Measurements from ENCODE around the gene SMPD1.

Gene SMPD1

DNA sequence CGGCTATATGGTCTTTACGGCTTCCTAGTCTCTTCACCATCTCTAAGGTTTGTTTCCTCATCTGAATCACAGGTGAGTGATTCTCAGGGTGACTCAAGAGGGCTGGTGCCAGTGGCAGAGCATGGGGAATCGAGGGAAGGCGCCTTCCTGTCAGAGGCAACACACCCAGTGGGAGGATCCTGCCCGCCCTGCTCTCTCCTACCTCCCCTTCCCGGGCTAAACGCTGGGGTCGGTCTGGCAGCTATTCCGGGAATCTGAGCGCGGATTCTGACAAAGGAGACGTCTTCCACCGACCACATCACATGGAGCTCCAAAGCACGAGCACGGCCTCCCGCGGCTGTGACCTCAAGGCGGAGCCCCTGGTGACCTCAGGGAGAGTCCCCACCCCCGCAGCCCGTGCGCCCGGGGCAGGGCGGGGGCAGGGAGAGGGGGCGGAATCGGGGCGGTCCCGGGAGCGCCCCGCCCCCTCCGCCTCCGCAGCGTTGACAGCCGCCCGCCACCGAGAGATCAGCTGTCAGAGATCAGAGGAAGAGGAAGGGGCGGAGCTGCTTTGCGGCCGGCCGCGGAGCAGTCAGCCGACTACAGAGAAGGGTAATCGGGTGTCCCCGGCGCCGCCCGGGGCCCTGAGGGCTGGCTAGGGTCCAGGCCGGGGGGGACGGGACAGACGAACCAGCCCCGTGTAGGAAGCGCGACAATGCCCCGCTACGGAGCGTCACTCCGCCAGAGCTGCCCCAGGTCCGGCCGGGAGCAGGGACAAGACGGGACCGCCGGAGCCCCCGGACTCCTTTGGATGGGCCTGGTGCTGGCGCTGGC, at the start of gene SMPD1:
SMPD1 (plus strand) TSS at position 570 of the 813 bp plus-strand sequence; CDS start at position 695, 125 bp downstream.
- peak; percentile 81 for DNase-seq

DNA sequence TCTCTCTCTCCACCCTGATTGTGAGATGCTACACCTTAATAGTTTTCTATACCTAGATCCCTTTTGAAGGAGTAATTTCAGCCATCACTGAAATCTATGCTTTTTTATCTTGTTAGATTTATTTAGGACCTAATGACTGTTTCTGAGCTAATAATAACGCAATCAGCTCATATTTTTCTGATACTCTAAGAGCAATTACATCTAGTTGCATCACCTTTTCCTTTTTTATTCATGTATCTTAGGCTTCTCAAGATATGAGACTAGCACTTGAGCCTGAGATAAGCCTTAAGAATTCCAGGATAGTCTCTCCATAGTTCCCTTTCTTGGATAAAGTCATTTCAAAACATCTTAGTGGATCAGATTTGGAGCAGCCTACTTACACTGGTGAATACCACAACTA, 44.9 kb upstream of the SMPD1 start:
- no peak for DNase-seq

DNA sequence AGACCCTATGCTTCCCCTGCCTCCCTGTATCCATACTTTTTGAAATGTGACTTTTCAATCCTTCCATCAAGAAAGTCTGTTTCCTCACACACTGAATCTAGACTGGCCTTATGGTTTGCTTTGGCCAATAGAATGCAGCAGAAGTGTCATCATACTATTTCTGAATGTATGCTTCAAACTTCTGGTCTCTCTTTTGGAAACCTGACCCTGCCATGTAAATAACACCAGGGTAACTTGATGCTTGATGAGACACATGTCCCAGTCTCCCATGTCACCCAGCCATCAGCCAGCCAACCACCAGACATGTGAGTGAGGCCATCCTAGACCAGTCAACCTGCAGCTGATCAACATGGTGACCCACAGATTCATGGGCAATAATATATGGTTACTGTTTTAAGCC, 40.2 kb upstream of the SMPD1 start:
- DNase-seq: no peak

DNA sequence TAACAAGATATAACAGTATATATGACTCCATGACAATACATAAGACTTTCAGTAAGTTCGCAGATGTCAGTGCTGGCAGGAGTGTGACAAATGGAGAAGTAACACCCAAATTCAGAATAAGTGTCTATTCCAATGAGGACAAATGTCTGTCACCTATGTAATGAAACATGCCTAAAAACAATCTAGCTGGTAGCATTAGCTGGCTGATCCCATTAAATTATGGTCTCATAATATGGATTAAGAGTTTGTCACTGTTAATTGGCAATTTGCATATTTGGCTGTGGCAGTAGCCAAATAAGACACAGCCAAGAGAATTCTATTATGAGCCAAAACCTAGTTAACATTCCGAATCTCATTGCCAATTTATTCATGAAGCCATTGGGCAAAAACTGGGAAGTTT, 39.8 kb upstream of the SMPD1 start:
- no peak for DNase-seq

DNA sequence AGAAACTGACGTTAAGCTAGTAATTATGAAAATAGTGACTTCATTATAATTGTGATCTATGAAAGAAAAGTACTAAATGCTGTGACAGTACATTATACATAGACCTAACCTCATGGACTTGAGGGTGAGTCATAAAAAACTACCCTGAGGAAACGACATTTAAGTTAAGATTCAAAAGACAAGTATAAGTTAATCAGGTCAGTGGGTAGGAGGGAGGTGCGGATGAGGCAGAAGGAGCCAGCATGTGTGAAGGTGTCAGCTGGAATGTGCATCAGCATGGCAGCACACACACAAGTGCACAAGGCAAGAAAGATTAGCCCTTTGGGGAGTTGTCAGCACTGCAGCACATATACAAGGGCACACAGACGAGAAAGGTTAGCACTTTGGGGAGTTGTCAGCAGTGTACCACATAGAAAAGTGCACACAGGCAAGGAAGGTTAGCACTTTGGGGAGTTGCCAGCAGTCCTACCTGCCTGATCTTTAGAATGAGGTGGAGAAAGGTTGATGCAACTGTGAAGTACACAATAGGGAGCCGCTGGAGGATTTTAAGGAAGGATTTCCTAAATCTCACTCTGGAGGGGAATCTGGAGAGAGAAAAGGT, 38.4 kb upstream of the SMPD1 start:
- DNase-seq: no peak

DNA sequence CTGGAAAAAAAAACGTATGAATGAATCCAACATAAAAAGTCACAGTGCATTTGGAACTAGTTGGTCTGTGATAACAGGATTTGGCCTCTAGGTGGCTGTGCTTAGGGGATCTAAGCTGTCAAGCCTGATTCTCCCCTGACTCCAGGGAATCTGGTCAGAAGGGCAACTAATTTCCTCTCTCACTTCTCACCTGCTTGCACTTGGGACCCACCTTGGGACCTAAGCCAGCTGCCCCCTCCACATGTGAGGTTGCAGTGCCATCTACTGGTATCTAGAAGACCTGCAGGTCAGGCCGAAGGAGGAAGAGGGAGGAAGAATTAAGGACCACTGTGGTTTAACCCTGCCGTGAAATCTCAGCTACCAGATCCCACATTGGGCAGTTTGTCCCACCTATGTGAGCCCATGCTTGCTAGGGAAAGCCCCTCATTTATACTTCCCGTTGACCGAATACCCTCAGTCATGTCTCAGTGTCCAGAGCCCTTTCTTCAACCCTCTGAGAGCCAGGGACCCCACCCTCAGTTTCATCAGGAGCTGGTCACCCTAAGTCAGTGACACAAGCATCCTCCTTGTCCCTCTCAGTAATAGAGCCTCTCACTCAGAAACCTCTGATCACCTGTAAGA, 36.8 kb upstream of the SMPD1 start:
- DNase-seq: peak; percentile 57

DNA sequence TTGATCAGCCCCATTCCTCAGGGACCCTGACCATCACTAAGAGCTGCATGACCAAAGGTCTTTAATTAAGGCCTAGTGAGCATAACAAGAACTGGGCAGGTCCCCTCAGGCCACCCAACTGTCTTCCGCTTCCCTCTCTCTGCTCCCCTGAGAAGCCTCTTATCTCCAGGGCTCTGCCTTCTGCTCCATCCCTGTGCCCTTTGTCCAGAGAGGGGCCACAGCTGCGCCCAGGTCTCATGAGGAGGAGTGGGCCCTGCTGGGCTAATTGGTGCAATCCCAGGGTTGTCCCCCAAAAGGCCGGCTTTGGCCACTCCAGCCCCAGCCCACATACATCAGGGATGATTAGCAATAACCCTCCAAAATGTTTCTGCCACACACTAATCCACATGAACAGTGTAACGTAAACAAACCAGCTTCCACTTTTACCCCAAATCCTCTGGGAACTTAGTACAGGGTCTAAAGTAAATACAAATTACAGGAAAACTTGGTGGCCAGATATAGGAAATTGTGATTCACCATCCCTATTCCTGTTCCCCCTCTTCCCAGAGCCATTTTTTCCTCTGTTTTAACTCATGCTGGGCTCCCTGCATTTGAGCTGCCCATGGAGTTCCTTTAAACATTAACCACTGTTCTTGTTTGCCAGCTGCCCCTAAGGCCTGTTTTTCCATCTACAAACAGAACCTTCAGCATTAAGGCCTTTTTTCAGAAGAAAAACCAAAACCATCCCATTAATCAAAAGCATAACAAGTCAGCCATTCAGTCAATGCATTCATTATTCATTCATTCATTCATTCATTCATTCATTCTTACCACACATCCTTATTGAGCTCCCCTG, 35.4 kb upstream of the SMPD1 start:
- DNase-seq: no peak

DNA sequence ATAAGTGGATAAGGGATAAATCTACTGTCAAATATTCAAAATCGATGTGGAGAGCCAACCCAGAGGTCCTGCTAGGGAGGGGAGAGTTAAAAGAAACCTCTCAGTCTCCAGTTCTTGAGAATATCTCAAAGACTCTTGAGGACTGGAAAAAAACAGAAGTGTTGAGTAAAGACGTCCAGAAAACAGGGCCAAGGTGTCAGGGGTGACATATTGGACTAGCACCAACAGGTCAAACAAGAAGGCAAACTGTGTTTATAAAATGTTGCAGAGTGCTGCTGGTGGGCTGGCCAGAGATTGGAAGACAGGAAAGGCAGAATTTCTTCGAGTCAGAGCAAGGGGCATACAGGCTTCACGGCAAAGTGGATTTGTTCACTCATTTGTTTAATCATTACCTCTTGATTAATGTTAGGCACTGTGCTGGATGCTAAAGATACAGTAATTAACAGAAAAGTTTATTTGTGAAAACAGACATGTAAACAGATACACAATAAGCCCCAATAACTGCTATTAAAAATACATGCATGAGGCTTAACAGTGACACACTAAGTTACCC, 33.7 kb upstream of the SMPD1 start:
- DNase-seq: no peak

DNA sequence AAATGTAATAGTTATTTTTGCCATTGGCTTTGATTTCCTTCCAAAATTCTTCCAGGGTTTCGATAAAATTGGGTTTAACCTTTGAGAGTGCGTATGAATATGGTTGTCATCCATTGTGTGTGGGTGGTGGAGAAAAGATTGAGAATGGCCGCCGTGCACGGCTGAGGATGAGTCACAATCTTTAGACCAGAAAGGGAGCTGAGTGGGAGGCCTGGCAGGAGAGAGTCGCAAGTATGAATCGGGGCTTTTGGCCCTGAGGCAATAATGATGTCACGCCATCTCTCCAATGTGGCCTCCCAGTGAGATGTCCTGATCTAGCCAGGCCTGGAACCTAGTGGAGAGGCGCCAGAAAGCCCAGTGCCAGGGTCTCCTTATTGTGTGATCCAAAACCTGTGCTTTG, 33.1 kb upstream of the SMPD1 start:
- DNase-seq: no peak

DNA sequence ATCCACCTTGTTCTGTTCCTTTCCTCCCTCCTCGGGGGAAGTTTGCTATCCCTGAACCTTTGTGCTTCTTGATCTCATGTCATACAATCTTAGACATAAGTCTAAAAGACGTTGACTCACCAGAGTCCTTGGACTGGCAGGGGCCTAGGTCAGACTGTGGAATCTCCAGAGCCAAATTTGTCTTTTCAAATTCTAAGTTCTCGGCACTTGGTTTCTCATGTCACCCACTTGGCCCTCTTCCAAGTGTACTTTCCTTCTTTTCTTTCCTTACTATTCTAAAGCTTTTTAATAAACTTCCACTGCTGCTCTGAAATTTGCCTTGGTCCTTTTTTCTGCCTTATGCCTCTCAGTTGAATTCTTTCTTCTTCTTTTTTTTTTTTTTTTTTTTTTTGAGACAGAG, 30.1 kb upstream of the SMPD1 start:
- no peak for DNase-seq

DNA sequence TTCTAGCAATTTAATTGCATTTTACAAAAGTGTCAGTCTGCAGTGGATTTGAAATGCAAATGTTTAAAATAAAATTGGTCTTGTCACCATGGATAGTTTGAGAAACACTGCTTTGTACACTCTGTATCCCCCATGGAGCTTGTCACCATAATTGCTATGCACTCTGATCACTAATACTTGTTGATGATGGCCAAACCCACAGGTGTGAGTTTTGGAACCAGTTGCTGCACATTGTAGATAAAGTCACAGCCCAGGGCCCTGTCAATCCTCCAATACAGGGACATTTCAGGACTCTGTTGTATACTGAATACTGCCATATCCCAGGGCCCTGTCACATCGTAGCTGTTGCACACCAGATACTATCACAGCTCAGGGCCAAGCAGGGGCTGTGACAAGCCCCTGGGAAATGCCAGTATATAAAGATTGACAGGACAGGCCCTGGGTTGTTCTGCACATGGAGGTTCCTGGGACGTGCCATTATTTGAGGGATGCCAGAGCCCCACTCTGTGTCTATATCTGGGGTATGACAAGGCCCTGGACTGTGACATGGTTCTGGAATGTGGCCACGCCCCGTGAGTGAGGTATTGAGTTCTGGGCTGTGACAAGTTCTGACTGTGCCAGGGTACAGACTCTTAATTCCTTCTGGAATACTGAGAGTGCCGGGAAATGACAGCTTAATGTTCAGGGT, 27.9 kb upstream of the SMPD1 start:
- DNase-seq: no peak

DNA sequence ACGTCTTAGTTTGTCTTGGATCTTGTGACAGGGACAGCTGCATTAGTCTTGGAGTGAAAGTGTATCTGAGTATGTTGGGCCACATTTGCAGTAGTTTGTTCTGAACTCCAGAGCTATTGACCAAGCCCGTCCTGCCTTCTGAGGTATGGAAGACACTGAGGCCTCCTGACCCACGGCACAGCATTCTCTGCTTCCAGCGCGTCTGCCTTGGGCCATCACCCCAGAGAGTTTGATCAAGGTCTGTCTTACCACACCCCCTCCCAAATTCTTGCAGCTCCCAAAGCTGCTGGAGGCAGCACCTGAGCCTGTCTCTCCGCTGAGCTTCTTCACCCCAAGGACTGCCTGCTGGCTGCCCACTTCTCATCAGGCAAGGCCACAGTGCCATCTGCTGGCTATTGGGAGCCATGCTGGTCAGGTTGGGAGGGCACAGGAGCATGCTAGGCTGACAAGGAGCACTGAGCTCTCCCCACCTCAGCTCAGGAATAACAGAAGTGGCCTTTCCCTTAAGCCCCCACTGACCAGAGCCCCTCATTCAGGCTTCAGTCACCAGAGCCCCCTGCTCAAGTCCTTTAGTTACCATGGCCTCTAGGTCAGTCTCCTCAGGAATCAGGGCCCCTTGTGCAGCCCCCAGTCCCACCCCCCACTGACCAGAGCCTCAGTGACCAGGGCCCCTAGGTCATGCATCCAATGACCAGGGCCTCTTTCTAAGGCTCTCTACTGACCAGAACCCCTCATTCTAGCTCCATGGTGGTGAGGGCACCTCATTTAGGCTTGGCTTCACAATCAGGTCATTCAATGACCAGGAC, 27.2 kb upstream of the SMPD1 start:
- DNase-seq: peak; percentile 21

DNA sequence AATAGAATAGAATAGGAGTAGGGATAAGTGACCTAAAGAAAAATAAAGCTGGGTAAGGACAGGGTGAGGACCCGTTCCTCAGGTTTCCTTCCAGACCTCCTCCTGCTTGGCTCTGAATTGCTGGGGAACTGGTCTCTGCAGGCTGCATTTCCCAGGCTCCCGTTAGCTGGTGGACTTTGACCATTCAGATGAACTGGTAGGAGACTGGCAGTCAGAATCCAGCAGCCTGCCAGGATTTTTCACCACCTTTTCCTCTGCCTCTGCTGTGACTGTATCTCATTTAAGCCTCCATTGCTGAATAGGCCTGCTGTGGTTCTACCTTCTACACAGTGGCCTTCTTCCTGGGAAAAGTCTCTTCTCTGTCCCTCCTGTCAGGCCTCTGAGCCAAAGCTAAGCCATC, 24.6 kb upstream of the SMPD1 start:
- no peak for DNase-seq

DNA sequence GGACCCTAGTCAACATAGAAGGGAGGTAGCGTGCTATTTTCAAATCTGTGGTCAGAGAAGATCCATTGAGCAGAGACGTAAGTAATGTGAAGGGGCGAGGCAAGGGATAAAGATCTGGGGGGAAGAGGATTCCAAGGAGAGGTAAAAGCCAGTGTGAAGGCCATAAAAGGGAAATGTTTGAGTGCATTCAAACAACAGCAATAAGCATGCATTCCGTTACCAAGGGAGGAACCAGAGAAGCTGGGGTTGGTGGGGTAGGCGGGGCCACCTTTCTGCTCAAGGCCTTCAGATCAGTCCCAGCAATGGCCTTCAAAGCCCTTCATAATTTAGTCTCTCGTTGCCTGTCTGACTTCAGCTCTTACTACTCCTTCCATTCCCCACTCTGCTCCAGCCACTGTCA, 18.4 kb upstream of the SMPD1 start:
- DNase-seq: no peak

DNA sequence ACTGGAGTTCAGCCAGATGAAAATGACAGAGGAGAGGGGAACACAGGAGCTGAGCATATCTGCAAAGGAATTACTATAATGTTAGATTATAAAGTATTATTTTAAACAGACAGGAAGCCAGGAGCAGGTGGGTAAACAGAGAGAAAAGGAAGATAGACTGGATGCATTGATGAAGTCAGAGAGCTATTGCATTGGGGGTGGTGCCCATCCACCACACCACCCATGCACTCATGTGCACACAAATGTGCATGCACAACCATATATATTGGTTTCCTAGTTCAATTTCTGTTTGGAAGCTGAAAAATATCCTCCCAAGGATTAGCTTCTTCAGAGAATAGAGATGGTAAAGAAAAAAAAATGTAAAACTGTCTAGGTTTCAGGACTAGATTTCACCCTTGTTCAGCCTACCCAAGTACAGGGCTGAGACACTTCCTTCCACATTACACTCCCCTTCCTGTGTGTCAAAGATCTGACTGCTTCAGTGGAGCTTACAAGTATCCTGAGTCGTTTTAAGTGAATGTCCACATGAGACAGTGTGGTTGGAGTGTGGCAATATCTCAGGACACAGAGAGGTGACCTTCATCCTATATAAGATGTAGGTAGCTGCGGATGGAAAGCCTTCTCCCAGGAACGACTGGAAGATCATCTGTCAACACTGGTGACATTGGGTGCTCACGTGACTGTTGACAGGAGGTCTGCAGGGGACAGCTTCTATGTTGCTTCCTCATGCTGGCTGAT, 12.2 kb upstream of the SMPD1 start:
- DNase-seq: no peak

DNA sequence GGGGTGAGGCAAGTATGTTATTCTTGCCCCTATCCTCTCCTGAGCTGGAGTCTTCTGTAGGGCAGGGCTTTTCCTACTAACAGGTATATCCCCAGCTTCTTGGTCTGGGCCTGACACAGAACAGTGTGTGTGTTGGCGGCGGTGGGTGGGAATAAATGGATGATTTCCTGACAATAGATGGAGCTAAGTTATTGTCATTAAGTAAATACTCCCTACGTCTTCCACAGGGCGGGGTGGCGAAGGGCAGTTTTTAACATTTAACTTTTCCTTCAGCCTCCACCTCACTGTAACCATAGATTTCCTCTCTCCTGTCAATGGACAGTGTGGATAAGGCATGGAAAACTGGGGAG, 11.7 kb upstream of the SMPD1 start:
- DNase-seq: no peak

DNA sequence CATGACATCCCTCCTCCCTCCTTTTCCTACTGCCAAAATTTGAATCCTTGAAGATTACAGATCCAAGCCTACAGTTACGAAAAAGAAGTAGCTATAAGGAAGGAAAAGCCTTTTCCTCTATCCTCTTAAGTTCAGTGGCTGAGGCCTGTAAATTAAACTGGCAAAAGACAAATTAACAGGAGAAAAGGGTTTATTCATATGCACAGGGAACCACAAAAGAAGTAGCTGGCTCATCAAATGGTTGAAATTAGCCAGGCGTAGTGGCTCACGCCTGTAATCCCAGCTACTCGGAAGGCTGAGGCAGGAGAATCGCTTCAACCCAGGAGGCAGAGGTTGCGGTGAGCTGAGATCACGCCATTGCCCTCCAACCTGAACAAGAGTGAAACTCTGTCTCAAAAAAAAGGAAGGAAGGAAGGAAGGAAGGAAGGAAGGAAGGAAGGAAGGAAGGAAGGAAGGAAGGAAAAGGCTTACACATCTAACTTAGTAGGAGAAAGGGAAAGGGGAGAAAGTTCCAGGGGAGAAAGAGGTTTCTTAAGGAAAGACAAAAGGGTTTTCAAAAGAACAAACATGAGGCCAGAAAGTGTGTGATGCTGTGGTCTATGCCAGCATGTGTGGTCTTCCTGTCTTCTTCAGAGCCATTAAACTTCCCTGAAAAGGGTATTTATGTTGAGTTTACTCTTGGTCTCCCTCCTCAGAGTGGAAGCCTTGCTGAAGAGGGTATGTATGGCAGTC, 5.1 kb upstream of the SMPD1 start:
- no peak for DNase-seq

DNA sequence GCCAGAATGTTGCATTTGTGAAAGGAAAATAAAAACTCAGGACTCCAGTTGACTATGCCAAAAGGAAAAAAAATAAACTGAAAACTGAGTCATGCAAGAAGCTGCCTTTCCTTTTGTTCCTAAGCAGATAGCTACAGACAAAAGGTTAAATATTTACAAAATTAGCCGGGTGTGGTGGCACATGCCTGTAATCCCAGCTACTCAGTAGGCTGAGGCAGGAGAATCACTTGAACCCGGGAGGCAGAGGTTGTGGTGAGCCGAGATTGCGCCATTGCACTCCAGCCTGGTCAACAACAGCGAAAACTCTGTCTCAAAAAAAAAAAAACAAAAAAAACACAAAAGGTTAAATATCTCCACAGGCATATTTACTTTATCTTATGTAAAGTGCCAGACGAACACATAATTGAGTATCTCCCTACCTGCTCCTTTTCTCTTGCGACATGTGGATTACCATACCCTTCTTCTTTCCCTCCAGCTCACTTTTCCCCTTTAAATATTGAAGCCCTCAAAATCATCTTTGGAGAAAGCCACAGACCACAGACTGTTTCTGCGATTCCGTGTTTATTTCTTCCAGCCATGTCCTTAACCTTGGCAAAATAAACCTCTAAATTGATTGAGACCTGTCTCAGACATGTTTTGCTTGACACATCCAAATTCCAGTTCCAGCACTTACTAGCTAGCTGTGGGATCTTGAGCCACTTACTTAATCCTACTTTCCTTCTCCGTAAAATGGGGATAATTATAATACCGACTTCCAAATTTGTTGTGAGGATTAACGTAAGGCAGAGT, 2.3 kb upstream of the SMPD1 start:
- no peak for DNase-seq

DNA sequence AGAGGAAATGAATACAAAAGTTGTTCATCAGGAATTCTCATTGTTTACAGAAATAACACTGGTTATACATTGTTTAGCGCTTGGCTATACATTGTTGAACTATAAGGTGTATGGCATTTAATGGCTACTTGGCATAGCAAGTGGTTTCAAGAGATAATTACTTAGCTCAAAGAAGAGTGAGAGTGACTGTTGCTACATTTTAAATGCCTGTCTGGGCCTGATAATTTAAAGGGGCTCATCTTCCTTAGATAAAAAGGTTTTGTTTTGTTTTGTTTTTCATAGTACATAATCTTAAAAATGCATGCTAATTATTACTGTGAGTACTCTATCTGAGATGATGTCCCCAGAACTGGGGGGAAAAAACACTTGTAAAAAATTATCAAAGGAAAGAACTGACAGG, 1.5 kb upstream of the SMPD1 start:
- no peak for DNase-seq
